OCI-LY1 (cell line): ENCODE results near the gene SRP14.
"Not testable (repeated sequence)": the region's sequence is repeated elsewhere in the genome, so short reads cannot be mapped to it uniquely, and the experiment has no call there.

Source experiments
- H2AFZ ChIP-seq: fragments of 200-600 bp; sonication (generic), shearing (Covaris generic); 2 replicates; pipeline ENCODE4 v1.6.0; 2014; ENCODE audit warnings: antibody characterized with exemption, mild to moderate bottlenecking, low read length
- H3F3A ChIP-seq: fragments of 200-600 bp; sonication (generic), shearing (Covaris generic); 2 replicates; pipeline ENCODE4 v1.6.0; 2014; ENCODE audit warnings: mild to moderate bottlenecking, antibody characterized with exemption, low read length, moderate library complexity; ENCODE audit not compliant: insufficient read depth
- H3K27ac ChIP-seq: fragments of 200-600 bp; sonication (generic); 2 replicates; pipeline ENCODE4 v1.5.1; 2014; ENCODE audit warnings: low read length, mixed run types, mild to moderate bottlenecking, low read depth; ENCODE audit not compliant: poor library complexity, severe bottlenecking
- H3K27me3 ChIP-seq: fragments of 200-600 bp; sonication (generic); 2 replicates; pipeline ENCODE4 v1.6.0; 2014; ENCODE audit warnings: antibody characterized with exemption, mild to moderate bottlenecking, low read length, moderate library complexity; ENCODE audit not compliant: insufficient read depth
- H3K36me3 ChIP-seq: fragments of 200-600 bp; sonication (generic); 2 replicates; pipeline ENCODE4 v1.6.1; 2014; ENCODE audit warnings: mild to moderate bottlenecking, antibody characterized with exemption, low read length, moderate library complexity, mixed read lengths; ENCODE audit not compliant: insufficient read depth
- H3K4me1 ChIP-seq: fragments of 200-600 bp; sonication (generic); 2 replicates; pipeline ENCODE4 v1.5.1; 2014; ENCODE audit warnings: mild to moderate bottlenecking, low read length, moderate library complexity; ENCODE audit not compliant: insufficient read depth, severe bottlenecking
- H3K4me2 ChIP-seq: fragments of 200-600 bp; sonication (generic), shearing (Covaris generic); 2 replicates; pipeline ENCODE4 v1.6.1; 2014; ENCODE audit warnings: low read length
- H3K4me3 ChIP-seq: fragments of 200-600 bp; sonication (generic); 2 replicates; pipeline ENCODE4 v1.5.1; 2014; ENCODE audit warnings: low read length, low read depth, mild to moderate bottlenecking, mixed read lengths; ENCODE audit not compliant: poor library complexity, severe bottlenecking
- H3K79me2 ChIP-seq: fragments of 200-600 bp; shearing (Covaris generic); 2 replicates; pipeline ENCODE4 v1.6.1; 2016; ENCODE audit warnings: mixed run types, low read length, mixed read lengths; ENCODE audit not compliant: insufficient read depth
- H3K9ac ChIP-seq: fragments of 200-600 bp; sonication (generic), shearing (Covaris generic); 2 replicates; pipeline ENCODE4 v1.6.1; 2014; ENCODE audit warnings: mild to moderate bottlenecking, low read length, mixed read lengths
- H3K9me2 ChIP-seq: fragments of 200-600 bp; sonication (generic), shearing (Covaris generic); 2 replicates; pipeline ENCODE4 v1.6.1; 2014; ENCODE audit warnings: low read depth, mild to moderate bottlenecking, low read length, mixed read lengths
- H3K9me3 ChIP-seq: fragments of 200-600 bp; shearing (Covaris generic); 2 replicates; pipeline ENCODE4 v1.6.1; 2014; ENCODE audit warnings: low read length, mixed read lengths
- H4K20me1 ChIP-seq: fragments of 200-600 bp; sonication (generic), shearing (Covaris generic); 2 replicates; pipeline ENCODE4 v1.6.0; 2016; ENCODE audit warnings: mild to moderate bottlenecking, low read length; ENCODE audit not compliant: insufficient read depth
- CTCF ChIP-seq: fragments of 200-600 bp; sonication (generic), shearing (Covaris generic); IDR thresholded peaks from 2 replicates; pipeline ENCODE4 v1.5.1; 2017; ENCODE audit warnings: mild to moderate bottlenecking, antibody characterized with exemption, low read length, moderate library complexity, mixed read lengths
- EZH2 ChIP-seq: fragments of 200-600 bp; sonication (generic), shearing (Covaris generic); IDR thresholded peaks from 2 replicates; pipeline ENCODE4 v1.8.0; 2017; ENCODE audit warnings: borderline replicate concordance, mixed run types, mild to moderate bottlenecking, antibody characterized with exemption, low read length, moderate library complexity, mixed read lengths

The SRP14 gene

GRCh38 chr15:40037721-40038120 lies 1.3 kb downstream of the SRP14 start:
- no peaks in the 10 kb centered on the region for H3K27me3 ChIP-seq
- H3K9me2 ChIP-seq, result no peaks in the 10 kb centered on the region
- TF ChIP-seq EZH2 (no peak), CTCF (no peak)
- peak overlapping the region; percentile 88 for H3K9ac ChIP-seq
- H3K36me3 ChIP-seq, result peaks cover 47% of the 10 kb centered on the region
- H3K9me3 ChIP-seq, result no peaks in the 10 kb centered on the region
- H3K79me2 ChIP-seq, result peaks cover 13% of the 10 kb centered on the region
- H3K4me3 ChIP-seq, result peak overlapping the region; percentile 79
- no peaks in the 10 kb centered on the region; the same call in 1 of the 2 replicates for H3F3A ChIP-seq
- H4K20me1 ChIP-seq, result no peaks in the 10 kb centered on the region
- peaks cover 22% of the 10 kb centered on the region for H3K4me1 ChIP-seq
- no peak overlapping the region for H3K27ac ChIP-seq
- H3K4me2 ChIP-seq, result peak overlapping the region; percentile 88
- no peak overlapping the region for H2AFZ ChIP-seq

- H3K4me2 ChIP-seq, H3K4me3 ChIP-seq, H3K27me3 ChIP-seq, H2AFZ ChIP-seq, H3K9me3 ChIP-seq, H3F3A ChIP-seq, H3K9ac ChIP-seq, H3K9me2 ChIP-seq, H4K20me1 ChIP-seq, H3K27ac ChIP-seq: not testable (repeated sequence)
- peaks cover 13% of the 10 kb centered on the region for H3K79me2 ChIP-seq
- peaks cover 14% of the 10 kb centered on the region for H3K4me1 ChIP-seq
- peaks cover 72% of the 10 kb centered on the region for H3K36me3 ChIP-seq
Observed at GRCh38 chr15:40035182-40035581, 3.8 kb downstream of the SRP14 start.

DNA sequence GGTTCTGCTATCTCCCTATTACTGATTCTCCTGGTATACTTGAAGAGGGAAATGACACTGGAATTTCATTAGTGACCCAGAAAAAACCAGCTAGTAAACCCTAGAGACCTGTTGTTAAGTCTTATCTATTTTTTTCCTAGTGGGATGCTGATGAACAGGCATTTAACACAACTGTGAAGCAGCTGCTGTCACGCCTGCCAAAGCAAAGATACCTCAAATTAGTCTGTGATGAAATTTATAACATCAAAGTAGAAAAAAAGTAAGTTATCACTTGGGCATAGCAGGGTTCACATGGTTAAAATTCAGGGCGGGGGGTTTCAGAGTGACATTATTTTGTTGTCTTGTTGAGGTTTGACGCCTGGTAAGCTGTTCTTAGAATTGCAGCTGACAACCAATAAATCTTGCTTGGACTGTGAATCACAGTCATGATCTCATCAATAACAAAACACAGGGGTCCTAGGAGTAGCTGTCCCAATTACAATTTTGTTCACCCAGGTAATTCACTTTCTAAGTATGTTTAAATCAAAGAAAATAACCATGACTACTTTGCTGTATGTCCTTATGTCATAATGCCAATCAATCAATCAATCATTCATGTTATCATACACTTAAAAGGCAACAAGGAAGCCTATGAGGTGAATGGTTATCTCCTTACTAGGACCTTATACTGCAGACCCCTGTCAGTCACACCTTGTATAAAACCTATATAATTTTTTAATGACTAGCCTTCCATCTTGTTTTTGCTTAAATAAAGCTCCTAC lies 4.6 kb downstream of the SRP14 start:
- Histone ChIP-seq H3F3A (no peaks in the 10 kb centered on the region; the same call in 1 of the 2 replicates), H3K27me3 (no peaks in the 10 kb centered on the region), H2AFZ (no peak overlapping the region), H3K9me2 (no peaks in the 10 kb centered on the region), H3K36me3 (peaks cover 80% of the 10 kb centered on the region), H3K9me3 (no peaks in the 10 kb centered on the region), H3K79me2 (peaks cover 13% of the 10 kb centered on the region), H4K20me1 (no peaks in the 10 kb centered on the region), H3K27ac (no peak overlapping the region), H3K4me1 (peaks cover 9% of the 10 kb centered on the region), H3K4me3 (no peak overlapping the region), H3K9ac (no peak overlapping the region), H3K4me2 (no peak overlapping the region)
- TF ChIP-seq CTCF, result no peak
- no peak for TF ChIP-seq EZH2
